Stomach smooth muscle (tissue), 2 donors: ENCODE results near the gene NLRP5.
A peak's percentile ranks its signal among the peaks of the same experiment; 100 is the strongest.

ENCODE experiments used
- H3K27ac ChIP-seq: one replicate; pipeline ENCODE4 v1.7.0; 2013; ENCODE audit warnings: mild to moderate bottlenecking, low read length, inconsistent platforms
- H3K27me3 ChIP-seq, 2 donors: one replicate each; pipeline ENCODE4 v1.7.0; 2013; ENCODE audit warnings: low read length in 2 of 2; ENCODE audit not compliant: insufficient read depth in 2 of 2, control insufficient read depth in 1 of 2
- H3K36me3 ChIP-seq, 2 donors: one replicate each; pipeline ENCODE4 v1.7.0; 2013; ENCODE audit warnings: low read length in 2 of 2; ENCODE audit not compliant: control insufficient read depth in 2 of 2, insufficient read depth in 2 of 2
- H3K4me1 ChIP-seq: one replicate; pipeline ENCODE4 v1.7.0; 2013; ENCODE audit warnings: low read length; ENCODE audit not compliant: control insufficient read depth, insufficient read depth
- H3K4me3 ChIP-seq, 2 donors: one replicate each; pipeline ENCODE4 v1.7.0; 2013; ENCODE audit warnings: low read length in 2 of 2
- H3K9ac ChIP-seq, 2 donors: one replicate each; pipeline ENCODE4 v1.7.0; 2013; ENCODE audit warnings: low read length in 2 of 2, mild to moderate bottlenecking in 1 of 2
- H3K9me3 ChIP-seq, 2 donors: one replicate each; pipeline ENCODE4 v1.7.0; 2013; ENCODE audit warnings: low read length in 2 of 2; ENCODE audit not compliant: control insufficient read depth in 2 of 2
- donor health status: healthy.
- donor health status: Pancreatic carcinoma.

Gene NLRP5

GRCh38 chr19:56071151-56071550 lies 84.6 kb downstream of the NLRP5 start:
- Histone ChIP-seq H3K9ac (no peak overlapping the region), H3K4me3 (no peak overlapping the region), H3K36me3 (no peaks in the 10 kb centered on the region), H3K27ac (no peak overlapping the region), H3K9me3 (no peaks in the 10 kb centered on the region), H3K4me1 (peaks cover 6% of the 10 kb centered on the region), H3K27me3 (peaks cover 4 to 6% of the 10 kb centered on the region in 2 donors)

- Histone ChIP-seq H3K27ac (no peak overlapping the region), H3K4me3 (no peak overlapping the region), H3K36me3 (no peaks in the 10 kb centered on the region), H3K9ac (no peak overlapping the region), H3K4me1 (peaks cover 10% of the 10 kb centered on the region), H3K9me3 (no peaks in the 10 kb centered on the region), H3K27me3 (peaks cover 5 to 10% of the 10 kb centered on the region in 2 donors)
These were observed 89.9 kb downstream of the NLRP5 start for GRCh38 chr19:56076498-56076897.

GRCh38 chr19:56079609-56080008 lies 93.0 kb downstream of the NLRP5 start:
- Histone ChIP-seq H3K27ac (no peak overlapping the region), H3K9me3 (no peaks in the 10 kb centered on the region), H3K27me3 (peaks cover 5 to 10% of the 10 kb centered on the region in 2 donors), H3K9ac (no peak overlapping the region), H3K36me3 (no peaks in the 10 kb centered on the region), H3K4me3 (no peak overlapping the region), H3K4me1 (peaks cover 10% of the 10 kb centered on the region)

GRCh38 chr19:56080669-56081401 lies 94.3 kb downstream of the NLRP5 start:
- Histone ChIP-seq H3K27ac (no peak overlapping the region), H3K4me3 (peak overlapping the region; percentile 67 to 70), H3K9ac (peak overlapping the region; percentile 36 to 37)

GRCh38 chr19:56083668-56084067 lies 97.1 kb downstream of the NLRP5 start:
- peaks cover 13% of the 10 kb centered on the region for H3K4me1 ChIP-seq
- H3K9me3 ChIP-seq = no peaks in the 10 kb centered on the region
- peaks cover 0 to 5% of the 10 kb centered on the region in 2 donors for H3K36me3 ChIP-seq
- H3K27me3 ChIP-seq = peaks cover 5 to 7% of the 10 kb centered on the region in 2 donors
- H3K4me3 ChIP-seq = no peak overlapping the region
- no peak overlapping the region for H3K27ac ChIP-seq
- no peak overlapping the region for H3K9ac ChIP-seq

More at GRCh38 chr19:56080669-56081401, 94.3 kb downstream of the NLRP5 start:
- Histone ChIP-seq H3K27me3 (peaks cover 5 to 10% of the 10 kb centered on the region in 2 donors), H3K9me3 (no peaks in the 10 kb centered on the region), H3K4me1 (peaks cover 13% of the 10 kb centered on the region), H3K36me3 (peaks cover 0 to 3% of the 10 kb centered on the region in 2 donors)

GRCh38 chr19:56084835-56085536 lies 98.4 kb downstream of the NLRP5 start:
- H3K27me3 ChIP-seq = peaks cover 5 to 7% of the 10 kb centered on the region in 2 donors
- peaks cover 0 to 9% of the 10 kb centered on the region in 2 donors for H3K36me3 ChIP-seq
- no peaks in the 10 kb centered on the region for H3K9me3 ChIP-seq
- H3K4me3 ChIP-seq = no peak overlapping the region
- peaks cover 13% of the 10 kb centered on the region for H3K4me1 ChIP-seq
- H3K9ac ChIP-seq = no peak overlapping the region
- no peak overlapping the region for H3K27ac ChIP-seq

DNA sequence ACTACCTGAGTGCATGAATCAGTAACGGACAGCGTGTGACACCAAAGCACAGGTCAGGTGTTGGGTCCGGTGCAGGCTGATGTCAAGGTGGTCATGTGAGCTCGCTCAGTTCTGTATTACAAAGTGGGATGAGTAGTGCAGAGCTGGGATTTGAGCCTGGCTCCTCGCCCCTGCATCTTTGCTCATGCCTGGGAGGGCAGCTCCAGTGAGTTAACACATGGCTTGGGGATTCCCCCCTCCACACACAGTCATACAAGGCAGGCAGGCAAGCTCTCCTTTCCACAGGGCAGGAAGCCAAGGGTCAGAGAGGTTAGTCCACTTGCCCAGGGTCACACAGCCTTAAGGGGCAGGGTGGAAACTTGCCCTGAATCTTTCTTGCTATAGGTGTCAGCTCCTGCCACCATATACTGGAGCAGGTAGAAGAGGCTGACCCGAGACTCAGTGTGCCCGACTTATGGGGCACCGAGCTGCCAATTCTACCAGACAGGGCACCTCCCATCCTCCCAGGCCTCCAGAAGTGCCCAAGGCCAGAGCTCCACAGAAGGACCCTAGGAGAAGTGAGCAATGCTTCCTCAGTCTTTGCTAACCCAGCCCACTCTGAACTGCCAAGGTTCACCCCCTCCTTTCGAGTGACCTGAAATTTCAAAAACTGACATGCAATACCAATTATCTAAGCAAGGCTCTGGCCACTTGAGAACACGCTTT lies 99.1 kb downstream of the NLRP5 start:
- Histone ChIP-seq H3K9me3 (no peaks in the 10 kb centered on the region), H3K9ac (no peak overlapping the region), H3K4me3 (no peak overlapping the region), H3K27me3 (peaks cover 5 to 7% of the 10 kb centered on the region in 2 donors), H3K4me1 (peaks cover 10% of the 10 kb centered on the region), H3K27ac (no peak overlapping the region), H3K36me3 (peaks cover 0 to 9% of the 10 kb centered on the region in 2 donors)

DNA sequence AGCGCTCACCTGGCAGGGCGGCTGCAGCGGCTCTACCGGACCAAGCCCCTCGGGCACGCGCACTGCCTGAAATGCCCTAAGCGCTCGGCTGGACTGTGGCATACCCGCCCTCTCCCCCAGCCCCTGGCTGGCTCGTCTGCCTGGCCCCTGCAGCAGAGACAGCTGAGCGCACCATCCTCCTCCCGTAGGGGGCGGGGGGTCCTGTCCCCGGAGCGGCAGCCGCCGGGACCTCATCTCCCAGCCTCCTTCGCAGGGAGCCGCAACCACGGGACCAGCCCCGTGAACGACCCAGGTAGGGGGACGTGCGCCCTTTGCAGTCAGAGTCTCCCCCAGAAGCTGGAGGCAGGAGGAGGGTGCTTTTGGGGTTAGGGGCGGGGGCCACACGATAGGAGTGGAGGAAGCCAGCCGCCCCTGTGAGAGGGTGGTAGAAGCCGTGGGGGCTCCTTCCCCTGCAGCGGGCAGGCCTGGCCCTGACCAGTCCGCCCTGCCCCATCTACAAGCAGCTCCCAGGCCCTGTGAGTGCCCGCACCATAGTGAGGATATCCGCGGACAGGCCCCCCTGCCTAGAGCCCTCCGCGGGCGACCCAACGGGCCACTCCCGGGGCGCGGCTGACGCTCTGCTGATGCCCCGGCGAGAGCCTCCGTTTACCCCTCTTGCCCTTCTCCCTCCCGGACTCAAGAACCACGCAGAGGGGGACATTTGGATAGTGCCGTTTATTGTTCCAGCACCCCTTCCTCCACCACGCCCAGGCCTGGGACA lies 100.3 kb downstream of the NLRP5 start:
- Histone ChIP-seq H3K36me3 (peaks cover 0 to 9% of the 10 kb centered on the region in 2 donors), H3K27me3 (no peaks in the 10 kb centered on the region), H3K27ac (no peak overlapping the region)

GRCh38 chr19:56087647-56088496 lies 101.3 kb downstream of the NLRP5 start:
- H3K36me3 ChIP-seq = peaks cover 0 to 12% of the 10 kb centered on the region in 2 donors
- H3K27ac ChIP-seq = no peak overlapping the region
- H3K4me1 ChIP-seq = peaks cover 5% of the 10 kb centered on the region
- no peak overlapping the region for H3K4me3 ChIP-seq
- no peaks in the 10 kb centered on the region for H3K9me3 ChIP-seq
- no peak overlapping the region for H3K9ac ChIP-seq
- no peaks in the 10 kb centered on the region for H3K27me3 ChIP-seq

More for the DNA sequence above, 100.3 kb downstream of the NLRP5 start:
- Histone ChIP-seq H3K9me3 (no peaks in the 10 kb centered on the region), H3K4me1 (peaks cover 5% of the 10 kb centered on the region), H3K9ac (no peak overlapping the region), H3K4me3 (no peak overlapping the region)
